ENCODE data around the gene ZFAND3. TPM values are rescaled to one million over a fixed set of nuclear protein-coding genes. Genes with fewer than 3 reads are reported as not detected.

ZFAND3 gene
- total RNA-seq, 1 donor from 2014 or later, result 62.2 TPM

DNA sequence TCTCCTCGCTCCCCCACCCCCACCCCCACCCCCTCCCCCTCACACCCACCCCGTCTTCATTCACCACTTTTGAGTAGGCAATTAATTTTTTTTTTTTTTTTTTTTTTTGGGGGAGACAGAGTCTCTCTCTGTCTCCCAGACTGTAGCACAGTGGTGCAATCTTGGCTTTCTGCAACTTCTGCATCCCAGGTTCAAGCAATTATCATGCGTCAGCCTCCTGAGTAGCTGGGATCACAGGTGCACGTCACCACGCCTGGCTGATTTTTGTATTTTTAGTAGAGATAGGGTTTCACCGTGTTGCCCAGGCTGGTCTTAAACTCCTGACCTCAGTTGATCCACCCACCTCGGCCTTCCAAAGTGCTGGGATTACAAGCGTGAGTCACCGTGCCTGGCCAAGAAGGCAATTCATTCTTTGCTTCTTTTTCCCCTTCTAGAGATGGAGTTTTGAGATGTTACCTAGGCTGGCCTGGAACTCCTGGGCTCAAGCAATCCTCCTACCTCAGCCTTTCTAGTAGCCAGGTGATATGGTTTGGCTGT is 230.4 kb downstream of the ZFAND3 start:
- DNase-seq (ENCODE audit: low read depth), result peak; percentile 37

DNA sequence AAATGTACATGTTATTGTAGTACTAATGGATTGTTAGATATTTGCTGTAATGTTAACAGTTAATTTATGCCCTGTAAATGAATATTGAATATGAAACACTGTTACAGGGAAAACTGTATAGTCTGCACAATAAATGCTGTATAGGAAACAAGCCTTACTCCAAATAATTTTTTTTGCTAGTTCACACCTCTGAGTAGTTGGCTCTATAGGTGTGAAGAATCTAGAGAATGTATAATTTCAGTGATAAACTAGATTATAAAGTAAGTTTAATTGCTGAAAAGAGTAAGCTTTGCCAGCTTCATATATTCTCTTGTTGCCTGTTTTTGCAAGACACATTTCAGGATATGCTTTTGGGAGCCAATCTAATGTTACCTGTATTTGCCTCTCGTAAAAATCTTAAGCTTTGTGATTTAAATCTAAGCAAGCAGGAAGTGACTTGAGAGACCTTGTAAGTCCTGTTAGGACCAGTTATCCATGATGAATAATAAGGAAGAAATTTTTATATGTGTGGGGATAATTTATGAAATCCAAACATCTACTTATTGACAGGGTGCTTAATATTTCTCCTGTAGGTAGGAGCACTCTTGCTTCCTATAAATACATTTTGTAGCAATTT is 232.4 kb downstream of the ZFAND3 start:
- peak; percentile 16 for DNase-seq (ENCODE audit: low read depth)

DNA sequence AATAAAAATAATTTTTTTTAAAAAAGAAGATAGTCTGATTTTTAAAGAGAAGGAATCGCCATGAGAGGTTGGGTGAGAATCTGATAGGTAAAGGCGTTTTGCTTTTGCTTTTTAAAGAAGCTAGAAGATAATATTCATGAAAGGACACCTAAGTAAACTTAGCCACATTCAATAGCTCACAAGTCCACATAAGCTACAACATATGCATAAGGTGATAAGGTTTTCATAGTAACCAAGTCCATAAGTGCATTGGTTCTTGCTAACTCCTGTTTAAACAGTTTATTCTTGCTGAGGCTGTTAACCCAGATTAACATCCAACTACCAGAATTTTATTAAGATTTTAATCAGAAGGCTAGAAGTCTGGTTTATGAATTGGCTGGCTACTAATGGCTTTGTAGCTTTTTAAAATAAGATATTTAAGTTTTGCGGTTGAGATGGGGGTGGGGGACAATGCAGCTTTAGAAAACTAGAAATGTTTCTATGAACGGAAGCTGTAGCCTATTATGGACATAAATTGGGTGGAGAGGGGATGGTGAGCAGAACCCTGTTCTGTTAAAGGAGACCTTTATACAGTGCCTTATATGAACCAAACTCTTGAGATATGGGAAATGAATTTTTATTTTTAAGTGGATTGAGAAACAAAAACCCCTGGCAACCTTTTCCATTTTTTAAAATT is 235.1 kb downstream of the ZFAND3 start:
- no peak for DNase-seq (ENCODE audit: low read depth)

DNA sequence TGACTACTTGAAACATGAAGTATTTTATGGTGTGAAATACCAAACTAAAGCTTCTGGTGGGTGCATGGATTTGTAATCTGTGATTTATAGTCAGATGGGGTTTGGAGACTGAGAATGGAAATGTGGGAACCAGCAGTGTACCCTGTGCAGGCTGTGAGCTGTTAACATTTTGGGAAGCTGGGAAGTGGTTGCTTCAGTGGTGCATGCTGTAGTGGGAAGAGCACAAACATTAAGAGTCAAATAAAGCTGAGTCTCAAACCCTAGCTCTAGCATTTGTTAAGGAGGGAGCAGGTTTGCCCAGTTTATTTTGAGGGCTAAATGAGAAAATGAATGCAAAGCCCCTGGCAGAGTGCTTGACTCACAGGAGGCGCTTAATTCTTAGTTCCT is 235.7 kb downstream of the ZFAND3 start:
- no peak for DNase-seq (ENCODE audit: low read depth)

DNA sequence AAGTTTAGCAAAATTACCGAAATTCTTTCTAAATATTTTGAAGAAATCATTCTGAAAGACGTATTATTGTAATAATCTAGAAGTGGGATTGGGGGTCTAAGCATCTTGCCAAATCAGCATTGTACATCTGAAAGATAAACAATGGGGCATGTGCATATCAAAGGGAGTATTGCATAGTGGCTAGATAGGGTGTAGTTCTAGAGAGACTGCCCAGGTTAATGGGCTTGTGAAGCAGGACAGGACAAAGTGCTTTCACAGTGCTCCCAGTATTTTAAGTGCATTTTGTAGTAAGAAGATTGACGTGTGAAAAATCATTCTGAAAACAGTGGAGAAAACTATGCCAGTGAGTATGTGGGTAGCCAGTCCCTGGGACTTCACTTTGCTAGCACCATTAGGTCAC is 236.8 kb downstream of the ZFAND3 start:
- no peak for DNase-seq (ENCODE audit: low read depth)

DNA sequence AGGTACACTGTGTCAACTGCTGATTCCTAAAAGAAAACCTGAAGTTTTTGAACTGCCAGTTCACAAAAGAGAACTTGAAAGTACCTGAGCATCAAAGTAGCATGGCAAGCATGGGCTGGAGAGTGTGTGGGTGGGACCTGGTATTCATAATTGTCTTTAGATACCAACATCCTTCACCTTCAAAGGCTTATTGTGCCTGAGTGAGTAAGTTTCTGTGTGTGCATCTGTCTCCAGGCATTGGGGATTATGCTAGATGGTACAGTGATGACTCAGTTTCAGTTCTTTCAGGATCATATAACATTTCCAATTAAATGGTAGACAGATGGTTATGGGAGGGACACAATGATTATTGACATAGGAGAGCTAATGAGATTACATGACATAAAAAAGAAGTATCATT is 238.5 kb downstream of the ZFAND3 start:
- peak; percentile 55 for DNase-seq (ENCODE audit: low read depth)

DNA sequence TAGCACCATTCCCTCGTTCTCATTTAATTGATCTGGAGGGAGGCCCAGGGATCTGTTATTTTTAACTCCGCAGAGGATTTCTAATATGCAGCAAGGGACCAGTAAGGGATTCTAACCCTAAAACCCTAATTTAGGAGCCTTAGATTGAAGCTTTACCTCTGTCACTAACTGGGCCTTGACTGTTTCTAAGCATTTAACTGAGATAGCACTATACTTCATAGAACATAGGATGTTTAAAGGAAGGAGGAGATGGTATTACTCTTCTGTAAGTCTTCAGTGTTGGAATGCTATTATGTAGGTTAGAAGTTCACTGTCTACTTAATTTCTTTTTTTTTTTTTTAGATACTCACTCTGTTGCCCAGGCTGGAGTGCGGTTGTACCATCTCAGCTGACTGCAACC is 242.5 kb downstream of the ZFAND3 start:
- DNase-seq (ENCODE audit: low read depth), result no peak

DNA sequence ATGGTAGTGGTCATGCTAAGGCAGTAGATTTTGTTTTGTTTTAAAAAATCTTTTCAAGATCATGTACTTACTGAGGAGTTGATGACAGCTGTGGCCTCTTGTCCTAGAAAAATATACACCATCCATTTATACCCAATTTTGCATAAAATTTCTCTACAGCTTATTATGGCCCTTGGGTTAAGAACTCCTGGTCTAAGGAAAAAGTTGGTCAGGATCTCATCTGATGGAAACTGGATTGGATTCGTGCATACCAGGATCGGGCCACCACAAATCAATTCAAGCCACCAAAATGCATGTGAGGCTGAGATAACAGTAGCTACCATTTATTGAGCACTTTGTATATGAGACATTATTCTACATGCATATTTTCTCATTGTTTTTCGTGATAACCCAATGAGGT is 244.4 kb downstream of the ZFAND3 start:
- DNase-seq (ENCODE audit: low read depth), result no peak

DNA sequence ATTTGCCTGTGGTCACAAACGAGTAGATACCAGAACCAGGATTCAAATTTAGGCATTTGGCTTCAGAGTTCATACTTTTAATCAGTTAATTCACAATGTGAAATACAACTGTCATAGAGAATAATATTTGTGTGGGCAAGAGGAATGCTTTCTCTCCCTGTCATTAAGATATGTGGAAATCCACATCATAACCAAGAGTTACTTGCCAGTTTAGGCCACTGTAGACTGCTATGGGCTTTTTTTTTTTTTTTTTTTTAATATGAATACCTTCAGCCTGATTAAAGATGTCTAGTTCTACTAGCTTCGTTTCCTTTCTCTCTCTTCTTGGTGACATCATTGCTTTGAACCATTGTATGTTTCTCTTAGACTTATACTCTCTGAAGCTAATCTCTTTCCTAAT is 244.9 kb downstream of the ZFAND3 start:
- DNase-seq (ENCODE audit: low read depth), result no peak

DNA sequence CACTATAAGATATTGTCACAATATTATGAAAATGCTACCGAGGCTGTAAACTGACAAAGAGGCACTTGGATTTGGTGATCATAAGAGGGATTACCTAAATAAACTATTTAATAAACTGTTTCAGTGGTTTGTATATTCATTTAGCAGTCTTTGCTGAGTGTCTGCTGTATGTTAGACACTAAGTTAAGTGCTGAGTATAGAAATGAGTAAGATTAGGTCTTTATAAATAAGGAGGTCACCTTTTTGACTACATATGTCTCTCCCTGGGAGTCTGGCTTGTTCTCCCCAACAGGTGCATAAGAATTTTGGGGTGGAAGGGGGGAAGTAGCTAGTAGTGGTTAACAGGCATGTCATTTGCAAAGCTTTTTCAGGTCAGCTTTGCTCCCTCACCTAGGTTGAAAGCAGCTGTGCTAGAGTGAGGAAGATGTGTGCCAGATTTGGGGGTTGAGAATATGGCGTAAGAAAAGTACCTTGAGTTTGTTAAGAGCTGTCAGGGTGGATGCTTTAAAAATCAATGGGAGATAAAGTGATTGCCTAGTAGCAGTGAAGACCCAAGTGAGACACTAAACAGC is 246.3 kb downstream of the ZFAND3 start:
- no peak for DNase-seq (ENCODE audit: low read depth)

DNA sequence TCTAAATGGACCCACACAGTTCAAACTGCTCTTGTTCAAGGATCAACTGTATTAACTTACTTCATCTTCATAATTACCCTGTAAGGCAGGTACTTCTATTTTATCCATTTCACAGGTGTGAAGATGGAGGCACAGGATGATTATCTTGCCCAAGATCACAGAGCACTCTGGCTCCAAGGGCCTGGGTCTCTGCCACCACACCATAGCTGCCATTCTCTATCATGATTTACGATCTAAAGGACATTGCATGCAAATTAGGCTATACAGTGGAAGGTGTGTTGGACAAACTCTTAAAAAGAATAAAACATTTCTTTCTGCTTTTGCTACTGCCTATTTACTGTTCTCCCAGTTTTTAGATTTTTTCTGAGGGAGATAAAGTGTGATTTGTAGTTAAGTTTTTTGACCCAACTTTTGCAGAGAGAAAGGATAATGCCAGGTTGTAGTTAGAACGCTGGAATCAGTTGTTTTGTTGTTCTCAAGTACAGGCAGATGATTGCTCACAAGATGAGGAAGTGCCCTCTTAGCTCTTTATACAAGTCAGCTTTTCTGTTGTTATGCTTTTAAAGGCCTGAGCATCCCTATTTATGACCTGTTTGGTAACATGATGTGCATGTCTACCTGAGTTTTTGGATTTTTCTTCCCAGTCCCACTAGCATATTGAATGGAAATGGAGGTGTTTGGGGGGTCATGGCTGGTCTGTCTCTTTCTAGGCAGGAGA is 247.9 kb downstream of the ZFAND3 start:
- no peak for DNase-seq (ENCODE audit: low read depth)

DNA sequence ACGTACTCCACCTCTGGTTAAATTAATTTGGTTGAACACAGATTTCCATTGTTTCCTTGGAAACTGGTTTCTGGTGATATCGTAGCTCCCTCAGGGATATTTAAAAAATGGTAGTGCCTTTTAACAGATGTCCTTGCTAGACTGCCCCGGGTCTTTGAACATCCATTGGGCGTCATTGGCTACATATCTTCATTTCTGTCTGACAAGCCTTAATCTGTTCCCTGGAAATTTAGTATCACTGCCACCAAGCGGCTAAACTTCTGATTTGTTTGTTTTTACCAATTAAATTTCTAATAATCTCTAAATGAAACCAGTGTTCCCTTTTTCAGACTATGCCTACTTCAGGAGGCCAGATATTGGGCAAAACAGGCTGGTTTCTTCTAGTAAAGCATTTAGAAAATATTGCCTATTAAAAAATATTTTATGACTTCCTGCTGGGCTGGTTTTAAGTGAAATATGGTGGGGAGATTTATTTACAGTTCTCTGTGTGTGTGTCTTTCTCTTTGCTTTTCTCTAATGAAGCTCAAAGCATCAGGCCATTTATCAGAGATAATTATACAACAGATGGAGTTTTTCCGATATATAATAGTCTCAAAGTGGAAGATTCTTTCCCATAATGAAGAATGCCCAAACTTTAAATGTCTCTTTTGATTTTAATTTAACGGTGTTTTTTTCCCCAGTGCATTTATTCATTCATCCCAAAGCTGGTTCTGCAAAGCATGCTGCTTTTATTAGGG is 249.5 kb downstream of the ZFAND3 start:
- DNase-seq (ENCODE audit: low read depth), result no peak

DNA sequence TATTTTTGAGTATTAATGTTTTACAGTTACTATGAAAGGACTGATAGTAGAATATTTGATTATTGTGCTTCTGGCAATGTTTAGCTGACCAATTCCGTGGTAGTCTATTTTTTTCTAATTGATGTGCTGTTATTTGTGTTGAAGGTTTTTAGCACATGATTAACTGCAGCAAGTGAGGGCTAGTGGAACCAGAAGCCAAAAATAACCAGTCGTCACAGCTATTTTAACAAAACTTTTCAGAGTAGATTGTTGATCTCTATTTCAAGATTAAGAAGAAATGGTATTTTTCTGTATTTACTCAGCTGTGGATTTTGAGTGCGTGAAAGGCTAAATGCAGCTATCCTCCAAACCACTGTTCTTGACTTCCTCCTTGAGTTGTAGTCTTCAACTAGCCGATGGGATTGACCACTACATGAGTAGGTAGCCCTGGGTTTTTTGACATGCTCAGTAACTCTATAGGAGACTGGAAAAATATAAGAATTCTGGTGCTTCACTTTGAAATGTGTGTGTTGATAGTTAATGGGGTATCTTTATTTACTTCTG is 258.0 kb downstream of the ZFAND3 start:
- no peak for DNase-seq (ENCODE audit: low read depth)

DNA sequence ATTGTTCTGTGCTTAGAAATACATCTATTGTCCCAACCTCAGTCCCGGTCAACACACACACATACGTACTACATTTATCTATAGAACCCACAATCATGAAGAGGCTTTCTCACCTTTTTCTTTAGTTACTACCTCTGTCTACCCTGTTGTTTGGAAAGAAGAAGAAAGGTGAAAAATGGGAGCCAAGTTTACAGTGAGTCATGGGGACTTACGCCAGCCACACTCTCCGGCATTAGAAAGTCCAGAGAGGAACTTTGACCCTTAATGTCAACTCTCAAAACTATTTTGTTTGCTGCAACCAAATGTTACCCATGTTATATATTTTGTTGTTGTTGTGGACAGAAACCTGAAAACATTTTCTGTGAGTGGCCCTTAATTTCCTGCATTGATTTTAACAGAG is 259.1 kb downstream of the ZFAND3 start:
- DNase-seq (ENCODE audit: low read depth), result no peak

DNA sequence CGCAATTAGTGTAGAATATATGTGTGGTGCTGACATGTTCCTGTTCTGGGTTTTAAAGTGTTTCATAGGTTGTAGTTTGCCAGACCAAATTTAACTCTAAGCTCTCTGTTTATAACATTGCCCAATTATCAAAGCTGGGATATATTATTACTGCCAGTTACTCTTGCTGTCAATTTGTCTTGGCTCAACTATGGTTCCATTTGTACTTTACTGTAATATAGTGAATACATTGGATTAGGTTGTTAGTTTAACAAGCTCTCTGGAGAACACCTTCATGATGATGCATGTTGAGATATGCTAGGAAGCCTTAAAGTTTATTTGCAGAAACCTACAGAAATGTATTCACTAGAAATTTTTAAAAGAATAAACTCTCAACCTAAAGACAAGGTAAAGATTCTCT is 259.6 kb downstream of the ZFAND3 start:
- no peak for DNase-seq (ENCODE audit: low read depth)

DNA sequence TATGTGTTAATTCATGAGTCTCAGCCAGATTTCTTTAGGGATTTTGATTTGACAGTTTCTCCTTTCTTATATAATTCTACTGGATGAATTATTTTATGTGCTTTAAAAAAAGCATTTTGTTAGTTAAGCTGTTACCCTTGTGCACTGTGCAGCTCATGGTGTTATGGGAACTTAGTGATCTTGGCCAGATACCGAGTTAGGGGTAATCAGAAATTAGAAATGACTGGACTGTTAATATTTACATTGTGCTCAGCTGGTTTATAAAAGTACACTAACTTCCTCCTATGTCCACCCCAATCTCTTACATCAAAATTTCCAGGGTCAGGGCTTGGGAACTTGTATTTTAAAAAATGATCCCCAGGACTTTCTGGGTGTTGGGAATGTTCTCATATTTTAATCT is 260.0 kb downstream of the ZFAND3 start:
- DNase-seq (ENCODE audit: low read depth), result no peak

DNA sequence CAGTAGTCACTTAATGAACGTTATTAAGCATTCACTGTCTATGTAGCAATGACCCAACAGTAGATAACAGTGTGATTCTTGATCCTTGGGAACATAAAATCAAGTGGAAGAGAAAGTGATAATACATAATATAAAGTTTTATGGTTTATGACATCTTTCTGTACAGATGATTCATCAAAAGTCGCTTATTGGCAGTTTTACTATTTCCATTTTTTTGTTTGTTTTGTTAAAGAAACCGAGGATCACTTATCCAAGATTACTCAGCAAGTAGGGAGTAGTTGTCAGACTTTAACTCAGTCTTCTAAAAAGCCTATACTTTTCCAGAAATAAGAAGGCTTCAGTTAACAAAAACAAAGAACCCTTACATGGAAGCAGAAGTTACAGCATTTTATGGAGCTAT is 260.8 kb downstream of the ZFAND3 start:
- DNase-seq (ENCODE audit: low read depth), result no peak

DNA sequence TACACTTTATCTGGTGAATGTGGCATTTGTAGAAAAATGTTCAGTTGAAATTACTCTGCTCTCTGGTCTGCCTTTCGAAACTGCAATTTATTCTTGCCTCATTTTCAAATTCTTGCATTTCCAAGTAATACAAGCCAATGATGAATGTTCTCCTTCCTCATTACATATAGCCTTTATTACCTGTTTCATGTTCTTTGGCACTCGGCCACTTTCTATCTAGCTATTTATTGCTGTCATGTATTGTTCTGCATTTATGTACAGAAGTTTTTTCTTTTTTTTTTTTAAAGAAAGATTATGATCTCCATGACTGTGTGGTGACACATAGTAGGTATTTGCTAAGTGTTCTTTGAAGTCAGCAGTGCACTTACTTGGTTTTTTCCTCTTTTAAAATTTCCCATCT is 261.4 kb downstream of the ZFAND3 start:
- DNase-seq (ENCODE audit: low read depth), result peak; percentile 36

DNA sequence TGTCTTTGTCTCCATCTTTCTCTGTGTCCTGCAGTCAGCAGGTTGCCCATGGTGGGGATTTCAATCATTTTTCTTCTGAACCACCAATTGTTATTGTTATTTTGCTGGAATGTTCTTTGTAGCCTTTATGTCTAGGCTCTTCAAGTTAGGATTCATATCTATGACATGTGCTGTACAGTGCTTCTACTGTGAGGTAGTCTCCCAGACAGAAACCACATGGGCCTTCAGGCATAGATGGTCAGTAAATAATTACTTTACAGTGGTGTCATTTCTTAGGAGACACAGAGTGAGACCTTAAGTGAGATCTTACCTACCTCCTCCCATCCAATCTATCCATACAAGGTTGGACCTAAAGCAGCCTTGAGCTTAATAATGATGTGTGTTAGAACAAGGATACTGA is 265.5 kb downstream of the ZFAND3 start:
- DNase-seq (ENCODE audit: low read depth), result no peak

DNA sequence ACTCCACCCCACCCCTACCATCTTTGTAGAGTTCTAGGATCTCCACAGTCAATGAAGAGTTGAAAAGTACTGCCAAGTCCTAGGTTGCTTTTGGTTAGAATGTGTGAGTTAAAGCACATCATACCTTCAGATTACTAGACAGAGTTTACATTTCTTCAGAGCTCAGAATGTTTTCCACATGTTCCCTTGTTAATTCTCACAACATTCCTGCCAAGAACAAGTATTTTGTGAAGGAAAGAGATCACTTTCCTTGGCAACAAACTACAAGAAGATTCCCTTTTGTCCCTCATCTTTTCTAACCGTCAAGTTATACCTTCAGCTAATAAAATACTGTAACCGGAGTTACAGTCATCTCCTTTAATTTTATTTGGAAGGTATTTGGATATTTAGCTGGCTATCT is 266.8 kb downstream of the ZFAND3 start:
- DNase-seq (ENCODE audit: low read depth), result no peak

DNA sequence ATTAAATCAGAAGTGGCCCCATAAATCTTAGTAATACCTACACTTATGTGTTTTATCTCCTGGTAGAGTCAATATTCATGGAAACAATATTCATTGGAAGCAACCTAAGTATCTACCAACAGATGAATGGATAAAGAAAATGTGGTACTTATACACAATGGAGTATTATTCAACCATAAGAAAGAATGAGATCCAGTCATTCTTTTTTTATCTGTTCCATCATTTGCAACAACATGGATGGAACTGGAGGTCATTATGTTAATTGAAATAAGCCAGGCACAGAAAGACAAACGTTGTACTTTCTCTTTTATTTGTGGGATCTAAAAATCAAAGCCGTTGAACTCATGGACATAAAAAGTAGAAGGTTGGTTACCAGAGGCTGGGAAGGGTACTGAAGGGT is 268.5 kb downstream of the ZFAND3 start:
- DNase-seq (ENCODE audit: low read depth), result no peak

DNA sequence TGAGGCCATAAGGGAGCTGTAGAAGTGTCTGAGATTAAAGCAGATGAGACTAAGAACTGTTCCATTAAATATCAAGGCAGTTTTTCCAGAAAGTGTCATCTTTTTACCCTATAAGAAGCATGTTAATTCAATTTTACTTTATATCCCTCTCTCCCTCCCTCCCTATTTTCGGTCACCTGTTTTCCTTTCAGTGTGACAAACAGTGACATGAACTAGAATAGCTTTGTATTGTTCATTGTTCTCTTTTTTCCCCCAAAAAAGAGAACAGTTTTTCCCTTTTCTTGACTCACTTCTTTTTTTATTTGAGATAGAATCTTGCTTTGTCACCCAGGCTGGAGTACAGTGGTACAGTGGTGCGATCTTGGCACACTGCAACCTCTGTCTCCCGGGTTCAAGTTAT is 269.3 kb downstream of the ZFAND3 start:
- DNase-seq (ENCODE audit: low read depth), result no peak

All from renal cortical epithelial cell (primary cell).